Measurements from ENCODE around the gene DUSP7.

Gene DUSP7

GRCh38 chr3:52079958-52080357 lies 23.6 kb upstream of the DUSP7 start:
- no peaks in the 10 kb centered on the region for H3K27me3 Mint-ChIP-seq (ENCODE audit: low read depth)
- DNase-seq (ENCODE audit: low spot score): no peak
- no peaks in the 10 kb centered on the region for H3K9me3 Mint-ChIP-seq
- H3K36me3 Mint-ChIP-seq (ENCODE audit: low read depth): peaks cover 2% of the 10 kb centered on the region
- H3K4me3 Mint-ChIP-seq: no peak overlapping the region
- no peak overlapping the region for H3K27ac Mint-ChIP-seq
- H3K4me1 Mint-ChIP-seq (ENCODE audit: low read depth): no peaks in the 10 kb centered on the region

GRCh38 chr3:52078781-52079560 lies 22.6 kb upstream of the DUSP7 start:
- Mint-ChIP-seq H3K36me3 (ENCODE audit: low read depth) (peaks cover 2% of the 10 kb centered on the region), H3K4me1 (ENCODE audit: low read depth) (no peaks in the 10 kb centered on the region), H3K9me3 (no peaks in the 10 kb centered on the region), H3K27me3 (ENCODE audit: low read depth) (no peaks in the 10 kb centered on the region), H3K4me3 (no peak overlapping the region), H3K27ac (no peak overlapping the region)
- DNase-seq (ENCODE audit: low spot score): no peak

GRCh38 chr3:52077925-52078324 lies 21.6 kb upstream of the DUSP7 start:
- DNase-seq (ENCODE audit: low spot score): no peak
- no peaks in the 10 kb centered on the region for H3K9me3 Mint-ChIP-seq
- no peak overlapping the region for H3K27ac Mint-ChIP-seq

GRCh38 chr3:52076896-52077780 lies 20.8 kb upstream of the DUSP7 start:
- no peaks in the 10 kb centered on the region for H3K9me3 Mint-ChIP-seq
- H3K4me1 Mint-ChIP-seq (ENCODE audit: low read depth): no peaks in the 10 kb centered on the region
- no peak overlapping the region for H3K27ac Mint-ChIP-seq
- DNase-seq (ENCODE audit: low spot score): no peak
- no peaks in the 10 kb centered on the region for H3K27me3 Mint-ChIP-seq (ENCODE audit: low read depth)
- H3K36me3 Mint-ChIP-seq (ENCODE audit: low read depth): peaks cover 2% of the 10 kb centered on the region
- H3K4me3 Mint-ChIP-seq: no peak overlapping the region

More at GRCh38 chr3:52077925-52078324, 21.6 kb upstream of the DUSP7 start:
- H3K4me3 Mint-ChIP-seq: no peak overlapping the region
- no peaks in the 10 kb centered on the region for H3K27me3 Mint-ChIP-seq (ENCODE audit: low read depth)
- no peaks in the 10 kb centered on the region for H3K4me1 Mint-ChIP-seq (ENCODE audit: low read depth)
- H3K36me3 Mint-ChIP-seq (ENCODE audit: low read depth): peaks cover 2% of the 10 kb centered on the region

GRCh38 chr3:52073490-52073889 lies 17.1 kb upstream of the DUSP7 start:
- Mint-ChIP-seq H3K4me1 (ENCODE audit: low read depth) (no peaks in the 10 kb centered on the region), H3K36me3 (ENCODE audit: low read depth) (peaks cover 2% of the 10 kb centered on the region), H3K9me3 (no peaks in the 10 kb centered on the region), H3K27ac (no peak overlapping the region), H3K27me3 (ENCODE audit: low read depth) (no peaks in the 10 kb centered on the region), H3K4me3 (no peak overlapping the region)
- DNase-seq (ENCODE audit: low spot score): no peak

- DNase-seq (ENCODE audit: low spot score): no peak
- Mint-ChIP-seq H3K27me3 (ENCODE audit: low read depth) (no peaks in the 10 kb centered on the region), H3K4me3 (no peak overlapping the region), H3K4me1 (ENCODE audit: low read depth) (no peaks in the 10 kb centered on the region), H3K9me3 (no peaks in the 10 kb centered on the region), H3K36me3 (ENCODE audit: low read depth) (peaks cover 2% of the 10 kb centered on the region), H3K27ac (no peak overlapping the region)
Measured at GRCh38 chr3:52072471-52072870, 16.1 kb upstream of the DUSP7 start.

GRCh38 chr3:52072020-52072419 lies 15.6 kb upstream of the DUSP7 start:
- no peaks in the 10 kb centered on the region for H3K9me3 Mint-ChIP-seq
- H3K4me1 Mint-ChIP-seq (ENCODE audit: low read depth): no peaks in the 10 kb centered on the region
- no peak for DNase-seq (ENCODE audit: low spot score)
- H3K27ac Mint-ChIP-seq: no peak overlapping the region
- no peak overlapping the region for H3K4me3 Mint-ChIP-seq
- H3K36me3 Mint-ChIP-seq (ENCODE audit: low read depth): peaks cover 2% of the 10 kb centered on the region
- no peaks in the 10 kb centered on the region for H3K27me3 Mint-ChIP-seq (ENCODE audit: low read depth)

GRCh38 chr3:52070724-52071621 lies 14.6 kb upstream of the DUSP7 start:
- H3K27ac Mint-ChIP-seq: no peak overlapping the region
- H3K27me3 Mint-ChIP-seq (ENCODE audit: low read depth): no peaks in the 10 kb centered on the region
- no peaks in the 10 kb centered on the region for H3K4me1 Mint-ChIP-seq (ENCODE audit: low read depth)
- no peak for DNase-seq (ENCODE audit: low spot score)
- no peaks in the 10 kb centered on the region for H3K9me3 Mint-ChIP-seq
- no peak overlapping the region for H3K4me3 Mint-ChIP-seq
- H3K36me3 Mint-ChIP-seq (ENCODE audit: low read depth): peaks cover 2% of the 10 kb centered on the region

- Mint-ChIP-seq H3K27ac (no peak overlapping the region), H3K9me3 (no peaks in the 10 kb centered on the region), H3K36me3 (ENCODE audit: low read depth) (no peaks in the 10 kb centered on the region), H3K4me1 (ENCODE audit: low read depth) (no peaks in the 10 kb centered on the region), H3K27me3 (ENCODE audit: low read depth) (no peaks in the 10 kb centered on the region), H3K4me3 (no peak overlapping the region)
- no peak for DNase-seq (ENCODE audit: low spot score)
Measured at GRCh38 chr3:52069855-52070254, 13.5 kb upstream of the DUSP7 start.

GRCh38 chr3:52069135-52069534 lies 12.8 kb upstream of the DUSP7 start:
- no peak overlapping the region for H3K27ac Mint-ChIP-seq
- no peaks in the 10 kb centered on the region for H3K4me1 Mint-ChIP-seq (ENCODE audit: low read depth)
- H3K27me3 Mint-ChIP-seq (ENCODE audit: low read depth): no peaks in the 10 kb centered on the region
- H3K4me3 Mint-ChIP-seq: no peak overlapping the region
- H3K9me3 Mint-ChIP-seq: no peaks in the 10 kb centered on the region
- no peaks in the 10 kb centered on the region for H3K36me3 Mint-ChIP-seq (ENCODE audit: low read depth)
- no peak for DNase-seq (ENCODE audit: low spot score)

GRCh38 chr3:52068730-52069129 lies 12.4 kb upstream of the DUSP7 start:
- H3K27me3 Mint-ChIP-seq (ENCODE audit: low read depth): no peaks in the 10 kb centered on the region
- H3K9me3 Mint-ChIP-seq: no peaks in the 10 kb centered on the region
- DNase-seq (ENCODE audit: low spot score): no peak
- H3K4me3 Mint-ChIP-seq: no peak overlapping the region
- no peaks in the 10 kb centered on the region for H3K36me3 Mint-ChIP-seq (ENCODE audit: low read depth)
- no peak overlapping the region for H3K27ac Mint-ChIP-seq
- H3K4me1 Mint-ChIP-seq (ENCODE audit: low read depth): no peaks in the 10 kb centered on the region

GRCh38 chr3:52068055-52068571 lies 11.7 kb upstream of the DUSP7 start:
- Mint-ChIP-seq H3K27me3 (ENCODE audit: low read depth) (no peaks in the 10 kb centered on the region), H3K4me3 (no peak overlapping the region), H3K9me3 (no peaks in the 10 kb centered on the region), H3K4me1 (ENCODE audit: low read depth) (no peaks in the 10 kb centered on the region), H3K27ac (no peak overlapping the region), H3K36me3 (ENCODE audit: low read depth) (no peaks in the 10 kb centered on the region)
- no peak for DNase-seq (ENCODE audit: low spot score)

GRCh38 chr3:52067526-52067925 lies 11.2 kb upstream of the DUSP7 start:
- Mint-ChIP-seq H3K4me3 (no peak overlapping the region), H3K36me3 (ENCODE audit: low read depth) (no peaks in the 10 kb centered on the region), H3K4me1 (ENCODE audit: low read depth) (no peaks in the 10 kb centered on the region), H3K27me3 (ENCODE audit: low read depth) (no peaks in the 10 kb centered on the region), H3K9me3 (no peaks in the 10 kb centered on the region), H3K27ac (no peak overlapping the region)
- DNase-seq (ENCODE audit: low spot score): no peak
